Testis (tissue), 3 donors: ENCODE measurements around the gene NHEJ1. TPM values are rescaled to one million over a fixed set of nuclear protein-coding genes. Genes with fewer than 3 reads are reported as not detected.

ENCODE experiments used
- DNase-seq: peaks from one replicate; pipeline ENCODE4 v3.0.0-alpha.2; 2019
- H3K27ac ChIP-seq, 2 donors: fragments of 200-600 bp; sonication (generic); one replicate each; pipeline ENCODE4 v1.5.1; 2019
- H3K27me3 ChIP-seq: fragments of 200-600 bp; sonication (generic); one replicate; pipeline ENCODE4 v1.5.1; 2019
- H3K36me3 ChIP-seq: fragments of 200-600 bp; sonication (generic); one replicate; pipeline ENCODE4 v1.5.1; 2017; ENCODE audit warnings: low read depth; ENCODE audit errors: missing control alignments
- H3K4me1 ChIP-seq: fragments of 200-600 bp; sonication (generic); one replicate; pipeline ENCODE4 v1.5.1; 2019
- H3K4me3 ChIP-seq, 2 donors: fragments of 200-600 bp; sonication (generic); one replicate each; pipeline ENCODE4 v1.5.1; 2017 to 2019
- H3K9me3 ChIP-seq: fragments of 200-600 bp; sonication (generic); one replicate; pipeline ENCODE4 v1.5.1; 2017
- POLR2A ChIP-seq: fragments of 450-650 bp; IDR thresholded peaks from one replicate; pipeline ENCODE4 v1.6.1; 2017; ENCODE audit warnings: antibody characterized with exemption, mild to moderate bottlenecking, moderate library complexity
- WGBS, 2 donors: methylation state at CpG; one replicate each; pipeline ENCODE4 v1.1.5; 2018; 5-methylcytosine and 5-hydroxymethylcytosine counted together
- intact Hi-C: fragments of 100-400 bp; cut with DNase I; formaldehyde crosslinking; loops from one replicate; pipeline ENCODE4 v1.15.1; 2023; ENCODE audit warnings: low total_unique reads
- polyA plus RNA-seq: library from polyadenylated mRNA; stranded (reverse); fragments of 350-450 nt; fragmentation: Illumina TruSeq; extraction: RNeasy Lipid Tissue Mini Kit (QIAGEN cat#74804); gene quantifications from one replicate; pipeline ENCODE4 v1.2.3, GENCODE V29; 2014; ENCODE audit warnings: low read depth, low replicate concordance; ENCODE audit not compliant: insufficient read depth
- total RNA-seq, 2 donors: library from RNA; depleted of rRNA; stranded (reverse); fragments of >200 nt; gene quantifications; one replicate each; pipeline ENCODE4 v1.2.3, GENCODE V29; 2016
- TF ChIP-seq, protein P1 (sequence below), 3 experiments: fragments of 450-650 bp in 2 of 3; fragments of 200-600 bp in 1 of 3; sonication (generic) in 1 of 3; IDR thresholded peaks; one replicate each; pipeline ENCODE4 v1.5.1; 2016 to 2019; ENCODE audit warnings: antibody characterized with exemption in 3 of 3, mild to moderate bottlenecking in 2 of 3, moderate library complexity in 1 of 3

The NHEJ1 gene
- total and polyA plus RNA-seq, 3 donors from 2014 or later = 33.4 to 67.0 (median 38.5) TPM

DNA sequence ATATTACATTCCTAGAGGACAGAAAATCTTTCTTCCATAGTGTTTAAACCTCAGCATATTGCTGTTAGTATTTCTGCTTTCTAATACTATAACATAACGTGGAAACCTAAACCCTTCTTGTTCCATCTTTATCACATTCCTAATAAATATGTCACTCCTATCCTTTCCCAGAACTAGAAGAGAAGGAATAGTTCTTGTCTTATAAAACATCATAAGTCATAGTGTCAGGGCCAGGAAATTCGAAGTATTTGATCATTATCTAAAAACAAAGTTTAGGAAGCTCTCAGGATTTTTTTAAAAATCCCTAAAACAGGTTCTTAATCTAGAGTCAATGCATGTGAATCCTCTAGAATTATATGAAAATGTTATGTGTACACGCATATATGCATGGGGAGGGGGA is 2.0 kb downstream of the NHEJ1 start:
- WGBS, 2 donors = 74 to 88% methylated on average over 3 of the region's 3 CpGs
- H3K9me3 ChIP-seq = no peaks in the 10 kb centered on the region
- TF ChIP-seq POLR2A = no peak
- TF ChIP-seq, protein P1, sequence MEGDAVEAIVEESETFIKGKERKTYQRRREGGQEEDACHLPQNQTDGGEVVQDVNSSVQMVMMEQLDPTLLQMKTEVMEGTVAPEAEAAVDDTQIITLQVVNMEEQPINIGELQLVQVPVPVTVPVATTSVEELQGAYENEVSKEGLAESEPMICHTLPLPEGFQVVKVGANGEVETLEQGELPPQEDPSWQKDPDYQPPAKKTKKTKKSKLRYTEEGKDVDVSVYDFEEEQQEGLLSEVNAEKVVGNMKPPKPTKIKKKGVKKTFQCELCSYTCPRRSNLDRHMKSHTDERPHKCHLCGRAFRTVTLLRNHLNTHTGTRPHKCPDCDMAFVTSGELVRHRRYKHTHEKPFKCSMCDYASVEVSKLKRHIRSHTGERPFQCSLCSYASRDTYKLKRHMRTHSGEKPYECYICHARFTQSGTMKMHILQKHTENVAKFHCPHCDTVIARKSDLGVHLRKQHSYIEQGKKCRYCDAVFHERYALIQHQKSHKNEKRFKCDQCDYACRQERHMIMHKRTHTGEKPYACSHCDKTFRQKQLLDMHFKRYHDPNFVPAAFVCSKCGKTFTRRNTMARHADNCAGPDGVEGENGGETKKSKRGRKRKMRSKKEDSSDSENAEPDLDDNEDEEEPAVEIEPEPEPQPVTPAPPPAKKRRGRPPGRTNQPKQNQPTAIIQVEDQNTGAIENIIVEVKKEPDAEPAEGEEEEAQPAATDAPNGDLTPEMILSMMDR (IDR thresholded peaks at IDR 0.05) = no peak
- H3K36me3 ChIP-seq = no peaks in the 10 kb centered on the region
- no peak for DNase-seq
- no peak overlapping the region for H3K4me3 ChIP-seq
- no peak overlapping the region for H3K27ac ChIP-seq
- no peaks in the 10 kb centered on the region for H3K27me3 ChIP-seq
- intact Hi-C loops = loop anchor here (10.0 kb wide), 1 partner anchor 104 kb away; no protein-coding TSS in a partner anchor
- no peaks in the 10 kb centered on the region for H3K4me1 ChIP-seq

DNA sequence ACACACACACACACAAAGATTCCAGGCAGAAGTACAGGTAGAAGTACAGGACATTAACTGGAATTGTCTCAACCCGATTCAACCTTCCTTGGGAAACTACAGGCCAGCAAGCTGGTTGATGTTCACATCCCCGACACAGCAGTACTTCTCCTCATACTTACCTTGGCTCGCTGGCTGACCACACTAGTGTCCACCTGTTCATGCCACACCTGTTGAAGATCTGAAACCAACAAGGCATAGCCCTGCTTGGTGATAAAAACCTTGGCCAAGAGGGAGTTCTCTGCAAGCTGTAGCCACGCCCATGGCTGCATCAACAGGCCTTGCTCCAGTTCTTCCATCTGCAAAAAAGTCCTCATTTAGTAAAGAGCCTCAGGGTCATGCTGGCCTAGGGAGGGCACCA is 2.6 kb downstream of the NHEJ1 start:
- Histone ChIP-seq H3K4me1 (no peaks in the 10 kb centered on the region), H3K4me3 (no peak overlapping the region), H3K27ac (no peak overlapping the region), H3K9me3 (no peaks in the 10 kb centered on the region), H3K36me3 (no peaks in the 10 kb centered on the region), H3K27me3 (no peaks in the 10 kb centered on the region)
- no peak for DNase-seq
- intact Hi-C loops = loop anchor here (10.0 kb wide), 1 partner anchor 103 kb away; no protein-coding TSS in a partner anchor
- 94 to 96% methylated on average over 4 of the region's 4 CpGs for WGBS, 2 donors
- TF ChIP-seq POLR2A = no peak
- TF ChIP-seq, protein P1 (IDR thresholded peaks at IDR 0.05) = no peak

DNA sequence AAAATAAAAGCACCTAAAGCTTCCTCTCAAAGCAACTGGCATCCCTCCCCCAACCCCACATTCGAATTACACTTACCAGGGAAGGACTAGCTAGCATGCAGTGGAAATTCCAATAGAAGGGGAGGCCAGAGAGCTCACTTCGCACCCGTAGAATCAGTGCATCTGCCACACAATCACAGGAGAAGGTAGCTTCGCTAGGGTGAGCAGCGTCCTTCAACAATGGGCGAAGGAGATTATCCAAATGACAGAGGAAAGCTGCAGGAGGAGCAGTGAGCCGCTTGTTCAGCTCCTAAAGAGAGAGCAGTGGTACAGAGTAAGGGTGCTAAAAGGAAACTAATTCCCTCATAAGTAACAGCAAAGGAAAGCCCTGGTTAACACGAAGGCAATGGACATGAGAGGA is 3.2 kb downstream of the NHEJ1 start:
- H3K27ac ChIP-seq = no peak overlapping the region
- intact Hi-C loops = loop anchor here (10.0 kb wide), 1 partner anchor 103 kb away; no protein-coding TSS in a partner anchor
- DNase-seq = no peak
- H3K9me3 ChIP-seq = no peaks in the 10 kb centered on the region
- 87 to 93% methylated on average over 8 of the region's 8 CpGs for WGBS, 2 donors
- no peaks in the 10 kb centered on the region for H3K36me3 ChIP-seq
- no peaks in the 10 kb centered on the region for H3K4me1 ChIP-seq
- H3K4me3 ChIP-seq = no peak overlapping the region
- no peaks in the 10 kb centered on the region for H3K27me3 ChIP-seq
- TF ChIP-seq, protein P1 (IDR thresholded peaks at IDR 0.05) = no peak
- no peak for TF ChIP-seq POLR2A

DNA sequence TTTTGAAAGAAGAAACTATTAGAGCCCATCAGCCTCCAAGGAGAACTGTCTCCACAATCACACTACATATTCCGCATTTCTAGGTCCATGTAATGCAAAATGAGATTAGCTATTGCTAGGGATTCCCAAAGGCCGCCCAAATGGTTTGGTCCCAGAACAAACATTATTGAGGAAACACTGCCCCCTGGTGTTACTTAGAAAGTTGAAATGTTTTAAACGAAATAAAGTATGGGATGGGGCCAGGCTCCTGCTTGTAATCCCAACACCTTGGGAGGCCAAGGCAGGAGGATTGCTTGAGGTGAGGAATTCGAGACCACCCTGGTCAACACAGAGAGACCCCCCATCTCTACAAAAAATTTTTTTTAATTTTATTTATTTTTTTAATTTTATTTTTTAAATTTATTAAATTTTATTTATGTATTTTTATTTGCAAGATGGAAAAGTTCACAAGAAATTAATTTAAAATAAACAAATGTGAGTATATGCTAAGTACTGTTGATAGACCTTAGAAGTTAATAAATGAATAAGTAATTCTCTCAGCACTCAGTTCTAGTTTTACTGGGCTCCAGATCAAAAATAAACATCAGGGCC is 5.5 kb downstream of the NHEJ1 start:
- Histone ChIP-seq H3K27me3 (no peaks in the 10 kb centered on the region), H3K4me1 (no peaks in the 10 kb centered on the region), H3K9me3 (no peaks in the 10 kb centered on the region), H3K27ac (no peak overlapping the region), H3K4me3 (no peak overlapping the region), H3K36me3 (no peaks in the 10 kb centered on the region)
- DNase-seq = peak; percentile 49
- 20 to 27% methylated on average over 4 of the region's 4 CpGs for WGBS, 2 donors
- TF ChIP-seq POLR2A = no peak
- TF ChIP-seq, protein P1 (IDR thresholded peaks at IDR 0.05) = peak; percentile 62 to 75 (median 68)
- intact Hi-C loops = loop anchor here (10.0 kb wide), 1 partner anchor 100 kb away; no protein-coding TSS in a partner anchor

DNA sequence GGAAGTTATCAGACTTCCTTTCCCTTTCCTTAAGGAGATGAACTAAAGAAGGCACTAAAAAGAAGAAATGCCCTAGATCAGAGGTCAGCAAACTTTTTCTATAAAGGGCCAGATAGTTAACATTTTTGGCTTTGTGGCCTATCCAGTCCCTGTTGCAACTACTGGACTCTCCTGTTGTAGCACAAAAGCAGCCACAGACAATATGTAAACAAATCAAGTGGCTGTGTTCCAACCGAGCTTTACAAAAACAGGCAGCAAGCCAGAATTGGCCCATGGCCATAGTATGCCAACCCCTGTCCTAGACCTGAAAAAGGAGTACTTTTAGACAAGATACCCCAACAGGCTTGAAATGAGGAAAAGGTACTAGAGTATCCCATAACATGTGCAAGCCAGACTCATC is 10.9 kb downstream of the NHEJ1 start:
- Histone ChIP-seq H3K36me3 (no peaks in the 10 kb centered on the region), H3K4me1 (no peaks in the 10 kb centered on the region), H3K9me3 (no peaks in the 10 kb centered on the region), H3K4me3 (no peak overlapping the region), H3K27ac (no peak overlapping the region), H3K27me3 (no peaks in the 10 kb centered on the region)
- WGBS, 2 donors = 38 to 55% methylated on average over 1 of the region's 1 CpG
- TF ChIP-seq, protein P1 (IDR thresholded peaks at IDR 0.05) = no peak
- TF ChIP-seq POLR2A = no peak
- no peak for DNase-seq
- intact Hi-C loops = loop anchor here (10.0 kb wide), 1 partner anchor 95 kb away; no protein-coding TSS in a partner anchor
